Stimulated activated CD4-positive, alpha-beta T cell treated with anti-CD3 and anti-CD28 coated beads, Interleukin-1b, Interleukin-23, amount 100 ng/mL, for 24 hours (primary cell): ENCODE results near the gene HGFAC.

ENCODE experiments used
- DNase-seq, 4 experiments: peaks; one replicate each; pipeline ENCODE4 v3.0.0-alpha.2; 2020; ENCODE audit warnings: low read depth in 4 of 4, low spot score in 1 of 4

Gene HGFAC

DNA sequence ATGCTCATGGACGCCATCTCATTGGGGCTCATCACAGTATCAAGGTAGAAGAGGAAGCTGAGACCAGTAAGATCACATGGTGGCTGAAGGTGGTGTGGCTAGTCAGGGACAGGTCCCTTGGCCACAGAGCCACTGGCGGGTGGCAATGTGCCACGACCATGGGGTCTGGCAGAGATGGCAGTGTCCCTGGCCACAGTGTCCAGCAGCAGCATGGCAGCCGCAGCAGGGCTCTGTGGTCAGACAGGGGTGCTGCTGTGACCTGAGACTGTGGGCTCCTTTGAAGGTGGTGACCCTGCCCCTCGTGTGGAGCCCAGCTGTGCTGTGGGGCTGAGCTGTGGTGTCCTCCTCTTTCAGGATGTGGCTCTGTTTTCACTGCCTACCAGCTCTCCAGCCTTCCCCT lies 19.2 kb downstream of the HGFAC start:
- DNase-seq = no peak

GRCh38 chr4:3461515-3462291 lies 19.9 kb downstream of the HGFAC start:
- DNase-seq = no peak

DNA sequence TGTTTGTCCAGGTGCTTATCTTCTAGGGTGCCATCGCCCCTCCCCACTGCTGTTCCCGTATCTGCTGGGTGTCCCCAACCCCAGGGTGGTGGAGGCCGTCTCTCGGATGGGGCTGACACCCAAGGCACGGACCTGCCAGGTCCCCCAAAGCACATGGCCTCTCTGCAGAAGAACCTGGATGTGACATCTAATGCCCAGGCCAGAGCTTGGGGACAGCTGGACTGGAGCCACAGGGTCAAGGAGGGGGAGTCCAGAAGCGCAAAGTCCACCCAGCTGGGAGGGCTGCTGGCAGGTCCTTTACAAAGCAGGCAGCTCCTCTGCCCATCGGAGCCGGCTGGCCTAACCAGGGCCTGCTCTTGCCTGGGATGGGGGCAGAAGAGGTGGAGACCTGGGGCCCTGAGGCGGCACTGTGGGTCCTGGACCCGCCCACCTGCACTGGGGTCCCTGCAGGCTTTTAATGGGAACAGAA lies 20.6 kb downstream of the HGFAC start:
- no peak for DNase-seq

DNA sequence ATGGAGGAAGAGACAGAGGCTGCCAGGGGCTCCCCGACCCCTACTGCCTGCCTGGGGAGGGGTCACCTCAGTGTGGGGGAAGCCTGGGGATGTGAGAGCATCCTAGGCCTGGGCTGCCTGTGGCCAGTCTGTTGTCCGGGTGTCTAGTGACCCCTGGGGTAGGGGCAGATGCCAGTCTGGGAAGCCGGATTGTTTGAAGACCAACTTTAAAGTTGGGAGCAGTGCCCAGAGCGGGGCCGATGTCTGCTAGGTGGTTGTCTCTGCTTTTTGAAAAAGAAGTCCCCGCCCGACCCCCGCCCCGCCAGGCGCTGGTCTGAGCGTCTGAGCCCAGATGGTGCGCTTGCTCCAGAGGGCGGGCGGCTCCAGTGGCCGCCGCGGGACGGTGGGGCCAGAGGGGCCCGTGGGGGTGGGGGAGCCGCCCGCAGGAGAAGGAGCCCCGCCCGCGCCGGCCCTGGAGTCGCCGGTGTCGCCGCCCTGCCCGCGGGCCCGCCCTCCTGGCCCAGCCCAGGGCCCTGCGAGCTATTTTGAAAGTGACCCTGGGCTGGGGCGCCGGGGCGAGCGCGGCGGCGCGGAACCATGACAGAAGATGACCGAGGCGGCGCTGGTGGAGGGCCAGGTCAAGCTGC lies 21.1 kb downstream of the HGFAC start, which contains the start of gene DOK7:
Gene DOK7 (plus strand): TSS at position 517 of the 626 bp plus-strand sequence. CDS start 70 bp downstream, at position 587.
- DNase-seq = no peak

DNA sequence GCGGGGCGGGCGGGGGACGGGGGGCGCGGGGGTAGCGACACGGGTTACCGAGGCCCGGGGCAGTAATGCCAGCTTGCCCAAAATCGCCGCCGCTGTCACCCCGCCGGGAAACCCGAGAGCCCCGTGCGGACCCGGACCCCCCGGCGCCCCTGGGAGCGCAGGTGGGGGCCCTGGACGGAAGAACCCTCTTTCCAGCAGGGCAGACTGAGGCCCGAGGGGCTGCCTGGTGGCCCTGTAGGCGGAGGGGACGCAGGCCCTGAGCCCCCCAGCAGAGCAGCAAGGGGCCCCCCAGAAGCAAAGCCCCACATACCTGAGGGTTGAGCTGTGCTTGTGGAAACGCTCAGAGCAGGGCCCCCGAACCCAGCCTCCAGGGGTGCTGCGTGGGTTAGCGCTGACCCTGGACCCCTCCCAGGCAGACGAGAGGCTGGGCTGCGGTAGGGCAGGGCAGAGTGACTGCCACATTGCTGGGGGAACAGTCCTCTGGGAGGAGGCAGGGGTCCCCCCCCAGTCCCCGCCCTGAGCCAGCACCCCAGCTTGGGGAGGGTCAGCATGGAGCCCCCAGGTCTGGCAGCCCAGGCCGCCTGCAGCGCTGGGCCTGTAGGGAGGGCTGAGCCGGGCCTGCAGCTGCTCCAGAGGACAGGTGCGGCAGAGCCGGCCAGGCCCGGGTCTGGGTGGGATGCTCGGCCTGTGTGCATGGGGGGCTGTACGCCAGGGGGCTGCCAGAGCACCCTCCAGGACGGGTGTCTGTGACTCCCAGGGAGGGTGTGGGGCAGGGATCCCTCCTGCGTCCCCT lies 22.0 kb downstream of the HGFAC start:
- DNase-seq = no peak

GRCh38 chr4:3464349-3464905 lies 22.7 kb downstream of the HGFAC start:
- DNase-seq = no peak

- no peak for DNase-seq
Observed at GRCh38 chr4:3464911-3465697, 23.3 kb downstream of the HGFAC start.

- DNase-seq = no peak
Observed at GRCh38 chr4:3465698-3466671, 24.2 kb downstream of the HGFAC start.

DNA sequence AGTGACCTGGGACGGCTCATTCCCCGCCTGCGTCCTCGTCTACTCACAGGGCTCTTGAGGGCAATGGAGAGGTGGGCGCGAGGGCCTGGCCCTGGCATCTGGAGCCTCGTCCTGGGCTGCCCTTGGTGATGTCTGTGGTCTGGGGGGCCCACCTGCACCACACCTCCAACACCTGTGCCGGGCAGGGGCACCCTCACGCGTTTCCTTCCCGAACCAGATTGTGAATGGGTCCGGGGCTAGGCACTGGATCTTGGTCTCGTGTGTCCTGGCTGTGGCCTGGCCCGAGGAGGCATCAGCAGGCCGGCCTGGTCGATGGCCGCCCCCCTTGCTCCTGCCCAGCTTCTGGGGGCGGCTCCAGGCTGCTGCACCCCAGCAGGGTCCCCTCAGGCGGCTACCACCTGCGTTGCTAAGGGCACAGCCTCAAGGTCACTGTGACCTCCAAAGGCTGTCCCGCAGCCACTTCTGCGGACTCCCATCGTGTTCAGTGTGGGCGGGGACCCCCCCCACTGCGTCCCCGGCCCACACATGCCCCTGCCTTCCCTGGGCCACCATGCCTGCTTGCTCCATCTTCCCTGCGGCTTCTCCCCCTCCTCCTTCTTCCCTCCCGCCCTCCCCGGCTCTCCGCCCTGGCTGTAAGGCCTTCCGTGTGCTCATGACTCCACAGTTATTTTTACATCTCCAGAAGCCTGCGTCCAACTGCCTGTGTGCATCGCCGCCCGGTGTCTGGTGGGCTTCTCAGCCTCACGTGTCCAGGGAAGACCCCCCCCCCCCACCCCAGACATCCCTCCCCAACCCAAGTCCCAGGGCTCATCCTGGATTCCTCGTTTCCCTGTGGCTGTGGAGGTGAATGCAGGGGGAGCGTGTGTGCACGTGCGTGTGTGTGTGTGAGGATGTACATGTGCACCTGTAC lies 25.2 kb downstream of the HGFAC start:
- no peak for DNase-seq

DNA sequence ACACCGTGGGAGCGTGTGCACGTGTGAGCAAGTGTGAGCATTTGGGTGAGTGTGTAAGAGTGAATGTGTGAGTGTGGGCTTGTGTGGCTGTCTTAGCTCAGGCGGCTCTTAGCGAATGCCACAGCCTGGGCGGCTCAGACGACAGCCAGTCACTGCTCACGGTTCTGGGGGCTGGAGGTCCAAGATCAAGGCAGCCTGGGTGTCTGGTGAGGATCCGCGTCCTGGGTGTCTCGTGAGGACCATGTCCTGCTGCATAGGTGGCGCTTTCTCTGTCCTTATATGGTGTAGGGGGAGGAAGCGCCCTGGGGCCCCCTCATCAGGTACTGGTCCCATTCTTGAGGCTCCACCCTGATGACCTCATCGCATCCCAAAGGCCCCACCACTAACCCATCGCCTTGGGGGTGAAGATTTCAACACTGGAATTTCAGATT lies 25.8 kb downstream of the HGFAC start:
- DNase-seq = no peak

DNA sequence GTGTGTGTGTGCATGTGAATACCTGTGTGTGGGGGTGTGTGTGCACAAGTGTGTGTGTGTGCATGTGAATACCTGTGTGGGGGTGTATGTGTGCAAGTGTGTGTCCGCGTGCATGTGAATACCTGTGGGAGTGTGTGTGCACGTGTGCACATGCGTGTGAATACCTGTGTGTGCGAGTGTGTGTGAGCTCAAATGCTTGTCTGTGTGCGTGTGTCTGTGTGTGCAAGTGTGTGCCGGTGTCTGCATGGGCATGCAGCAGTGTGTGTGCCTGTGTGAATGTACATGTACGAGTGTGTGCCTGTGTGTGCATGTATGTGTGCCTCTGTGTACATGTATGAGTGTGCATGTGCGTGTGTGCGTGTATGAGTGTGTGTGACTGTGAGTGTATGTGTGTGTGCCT lies 26.4 kb downstream of the HGFAC start:
- DNase-seq = no peak

- no peak for DNase-seq
Observed at GRCh38 chr4:3468804-3469203, 27.0 kb downstream of the HGFAC start.

GRCh38 chr4:3469386-3470243 lies 27.8 kb downstream of the HGFAC start:
- no peak for DNase-seq

DNA sequence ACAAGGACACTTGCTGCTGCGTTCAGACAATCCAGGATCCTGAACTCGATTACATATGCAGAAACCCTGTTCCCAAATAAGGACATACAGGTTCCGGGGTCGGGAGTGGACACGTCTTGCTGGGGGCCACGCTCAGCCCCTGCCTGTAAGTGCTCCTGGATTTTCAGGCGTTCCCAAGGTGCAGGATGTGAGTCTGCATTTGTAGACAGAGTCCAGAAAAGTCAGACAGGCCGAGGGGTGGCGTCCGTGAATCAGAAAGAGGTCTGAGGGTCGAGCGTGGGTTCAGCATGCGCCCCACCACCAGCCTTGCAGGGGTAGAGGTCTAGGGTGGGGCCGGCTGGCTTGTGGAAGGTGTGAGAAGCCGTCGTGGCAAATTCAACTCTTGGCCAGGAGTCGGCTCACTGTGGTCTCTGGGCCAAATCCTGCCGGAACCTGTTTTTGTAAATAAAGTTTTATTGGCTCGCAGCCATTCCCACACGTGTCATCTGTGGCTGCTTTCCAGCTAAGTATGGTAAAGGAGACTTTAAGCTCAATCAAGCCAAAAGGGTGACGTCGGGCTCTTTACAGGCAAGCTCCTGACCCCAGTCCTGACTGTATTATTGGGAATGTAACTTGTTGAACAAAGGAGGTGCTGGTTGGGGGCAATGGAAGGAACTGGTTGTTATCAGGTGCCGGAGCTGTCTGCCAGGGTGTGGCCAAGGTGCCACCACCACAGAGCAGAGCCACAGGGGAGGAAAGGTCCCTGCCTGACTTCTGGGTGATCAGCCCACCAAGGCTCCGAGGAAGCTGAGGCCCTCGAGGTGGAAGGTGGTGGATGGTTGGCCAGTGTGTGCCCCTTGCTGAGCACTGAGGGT lies 28.7 kb downstream of the HGFAC start:
- no peak for DNase-seq

- no peak for DNase-seq
Observed at GRCh38 chr4:3471098-3471760, 29.5 kb downstream of the HGFAC start.

DNA sequence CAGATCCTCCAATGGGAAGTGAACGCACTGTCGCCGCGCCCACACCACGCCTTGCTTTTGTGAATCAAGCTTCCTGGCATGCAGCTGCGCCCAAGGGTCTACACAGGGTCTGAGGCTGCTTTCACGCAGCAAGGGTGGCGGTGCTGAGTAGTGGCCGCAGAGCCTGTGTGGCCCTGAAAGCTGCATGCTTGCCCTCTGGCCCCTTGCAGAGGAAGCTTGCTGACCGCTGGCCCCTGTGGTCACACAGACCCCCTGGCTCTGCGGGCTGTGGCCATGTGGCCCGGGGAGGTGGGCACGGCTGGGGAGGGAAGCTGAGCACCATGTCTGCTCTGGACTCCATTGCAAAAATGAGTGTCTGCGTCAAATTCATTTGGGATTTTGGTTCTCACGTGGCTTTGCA lies 30.1 kb downstream of the HGFAC start:
- no peak for DNase-seq
